GM12801 (cell line): Measurements from ENCODE around the gene MASP1.

ENCODE experiments used
- TF ChIP-seq, protein P1 (sequence below): IDR thresholded peaks from one replicate; pipeline ENCODE4 v1.5.1; 2011; ENCODE audit warnings: control low read depth; ENCODE audit not compliant: insufficient read length; ENCODE audit errors: extremely low read depth

The MASP1 gene

DNA sequence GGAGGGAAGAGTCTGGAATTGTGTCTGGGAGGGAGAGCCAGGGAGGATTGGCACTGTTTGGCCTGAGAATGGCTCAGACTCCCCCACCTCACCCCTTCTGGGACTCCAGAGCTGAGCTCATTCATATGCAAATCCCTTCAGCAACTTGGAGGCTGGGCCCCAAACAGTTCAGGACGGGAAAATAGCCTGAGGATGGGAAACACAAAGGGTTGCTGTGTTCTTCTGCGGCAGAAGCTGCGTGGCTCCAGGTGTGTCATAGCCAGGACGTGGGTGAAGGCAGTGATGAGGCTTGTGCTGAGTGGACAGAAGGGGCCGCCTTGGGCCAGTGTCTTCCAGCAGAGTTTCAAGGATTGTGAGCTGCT, 16.6 kb downstream of the MASP1 start:
- TF ChIP-seq, protein P1, sequence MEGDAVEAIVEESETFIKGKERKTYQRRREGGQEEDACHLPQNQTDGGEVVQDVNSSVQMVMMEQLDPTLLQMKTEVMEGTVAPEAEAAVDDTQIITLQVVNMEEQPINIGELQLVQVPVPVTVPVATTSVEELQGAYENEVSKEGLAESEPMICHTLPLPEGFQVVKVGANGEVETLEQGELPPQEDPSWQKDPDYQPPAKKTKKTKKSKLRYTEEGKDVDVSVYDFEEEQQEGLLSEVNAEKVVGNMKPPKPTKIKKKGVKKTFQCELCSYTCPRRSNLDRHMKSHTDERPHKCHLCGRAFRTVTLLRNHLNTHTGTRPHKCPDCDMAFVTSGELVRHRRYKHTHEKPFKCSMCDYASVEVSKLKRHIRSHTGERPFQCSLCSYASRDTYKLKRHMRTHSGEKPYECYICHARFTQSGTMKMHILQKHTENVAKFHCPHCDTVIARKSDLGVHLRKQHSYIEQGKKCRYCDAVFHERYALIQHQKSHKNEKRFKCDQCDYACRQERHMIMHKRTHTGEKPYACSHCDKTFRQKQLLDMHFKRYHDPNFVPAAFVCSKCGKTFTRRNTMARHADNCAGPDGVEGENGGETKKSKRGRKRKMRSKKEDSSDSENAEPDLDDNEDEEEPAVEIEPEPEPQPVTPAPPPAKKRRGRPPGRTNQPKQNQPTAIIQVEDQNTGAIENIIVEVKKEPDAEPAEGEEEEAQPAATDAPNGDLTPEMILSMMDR = no peak

DNA sequence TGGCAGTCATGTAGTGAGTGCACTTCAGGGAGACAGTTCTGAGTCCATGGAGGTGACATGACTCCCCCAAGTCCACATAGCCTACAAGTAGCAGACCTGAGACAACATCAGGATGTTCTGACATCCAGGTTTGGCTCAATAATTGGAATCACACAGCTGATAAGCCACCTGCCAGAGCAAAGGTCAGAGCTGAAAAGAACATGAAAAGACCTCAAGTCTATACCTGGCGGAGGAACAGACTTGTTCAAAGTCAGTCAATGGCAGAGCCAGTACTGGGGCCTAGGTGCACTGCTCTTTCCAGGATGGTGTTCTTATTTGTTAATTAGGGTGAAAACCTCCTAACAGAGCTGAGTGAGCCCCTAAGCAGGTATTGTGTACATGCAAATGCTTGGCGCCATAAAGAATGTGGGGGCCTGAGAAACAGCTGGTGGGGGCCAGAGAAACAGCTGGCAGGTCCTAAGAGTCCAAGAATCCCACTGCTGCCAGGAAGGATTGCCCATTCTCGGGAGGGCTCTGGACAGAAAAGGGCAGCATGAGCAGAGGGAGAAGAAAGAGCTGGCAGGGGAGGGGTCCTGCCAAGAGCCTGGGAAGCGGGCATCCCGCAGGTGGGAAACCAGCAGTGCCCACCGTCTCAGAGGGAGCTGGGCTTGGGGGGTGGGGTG, 17.1 kb downstream of the MASP1 start:
- TF ChIP-seq, protein P1 = no peak

GRCh38 chr3:187271582-187271981, 20.0 kb downstream of the MASP1 start:
- TF ChIP-seq, protein P1 = no peak

- TF ChIP-seq, protein P1 = no peak
Measured at GRCh38 chr3:187269486-187269885, 22.1 kb downstream of the MASP1 start.

DNA sequence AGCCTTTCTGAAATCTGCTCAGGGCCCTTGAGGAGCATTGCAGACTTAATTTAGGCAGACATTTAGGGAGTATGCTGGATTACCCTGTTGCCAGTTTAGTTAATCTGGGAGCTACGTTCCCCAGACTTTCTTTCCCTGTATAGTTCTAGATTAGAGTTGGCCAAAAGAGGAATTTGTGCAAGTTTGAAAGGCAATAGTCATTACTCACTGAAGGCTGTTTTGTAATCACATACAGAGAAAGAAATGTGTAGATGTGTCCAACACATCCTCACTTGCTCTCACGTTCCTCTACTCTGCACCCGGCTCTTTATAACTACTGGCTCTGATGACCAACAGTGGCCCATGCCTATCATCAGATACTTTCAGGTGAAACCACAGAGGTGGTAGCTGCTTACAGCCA, 24.2 kb downstream of the MASP1 start:
- TF ChIP-seq, protein P1 = no peak

DNA sequence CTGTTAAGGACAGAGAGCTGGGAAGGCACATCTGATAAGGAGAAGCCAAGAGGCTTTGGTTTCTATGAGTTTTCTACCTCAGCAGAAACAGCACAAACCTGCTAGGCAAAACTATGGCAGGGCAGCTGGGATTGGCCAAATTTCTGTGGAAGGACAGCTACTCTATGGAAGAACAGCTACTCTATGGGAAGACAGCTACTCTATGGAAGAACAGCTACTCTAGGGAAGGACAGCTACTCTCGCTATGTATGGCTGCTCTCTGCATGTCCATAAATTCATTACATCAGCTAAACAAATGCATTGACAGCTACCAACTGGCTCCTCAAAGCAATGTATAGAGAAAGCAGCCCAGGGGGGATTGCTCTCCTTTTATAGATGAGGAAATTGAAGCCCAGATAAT, 24.8 kb downstream of the MASP1 start:
- TF ChIP-seq, protein P1 = no peak

GRCh38 chr3:187265461-187265955, 26.0 kb downstream of the MASP1 start:
- TF ChIP-seq, protein P1 = no peak

DNA sequence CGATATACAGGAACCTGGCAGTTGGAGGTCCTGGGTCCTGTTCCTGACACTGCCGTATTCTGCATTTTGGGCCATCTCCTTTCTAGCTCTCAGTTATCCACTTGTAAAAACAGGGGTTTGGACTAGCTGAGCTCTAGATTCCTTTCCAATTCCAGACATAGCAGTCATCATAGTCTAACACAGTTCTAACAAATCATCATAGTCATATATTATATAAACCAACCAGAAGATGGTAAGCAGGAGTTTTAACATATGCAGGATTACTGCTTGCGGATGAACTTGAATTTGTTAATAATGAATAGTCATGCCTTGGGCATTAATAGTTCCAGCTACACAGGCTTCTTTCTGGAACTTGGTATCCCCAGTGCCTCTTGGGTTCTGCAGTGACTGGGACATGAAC, 26.6 kb downstream of the MASP1 start:
- TF ChIP-seq, protein P1 = no peak
